Measurements from ENCODE around the gene ZDHHC3. TPM values are rescaled to one million over a fixed set of nuclear protein-coding genes. Genes with fewer than 3 reads are reported as not detected.

The ZDHHC3 gene
- total and polyA plus RNA-seq, 4 donors, result 15.4 to 43.0 (median 24.4) TPM

DNA sequence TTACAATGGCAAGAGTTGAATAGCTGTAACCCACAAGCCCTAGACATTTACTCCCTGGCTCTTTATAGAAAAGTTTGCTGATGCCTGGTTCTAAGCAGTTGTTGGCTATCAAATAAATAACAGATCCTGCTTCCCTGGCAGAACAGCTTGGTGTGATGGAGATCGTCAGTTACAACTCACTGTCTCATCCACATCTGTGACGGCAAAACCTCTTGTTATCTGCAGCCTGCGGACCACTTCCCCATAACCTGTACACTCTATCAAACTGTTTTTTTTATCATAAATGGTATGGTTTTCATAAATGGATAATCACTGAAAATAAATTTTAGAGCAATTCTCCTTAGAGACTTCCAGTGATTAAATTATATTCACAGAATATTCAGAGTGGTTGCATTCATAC lies 14.1 kb downstream of the ZDHHC3 start:
- no peak overlapping the region for H3K4me3 ChIP-seq (ENCODE audit: low read depth in 1 of 3, low read length in 3 of 3)
- H3K9ac ChIP-seq (ENCODE audit: low read depth in 1 of 2, low read length in 2 of 2), result no peak overlapping the region
- no peaks in the 10 kb centered on the region for H3K9me3 ChIP-seq (ENCODE audit: control insufficient read depth in 4 of 4, low read length in 3 of 4)
- H3K27me3 ChIP-seq (ENCODE audit: control insufficient read depth in 4 of 4, insufficient read depth in 4 of 4, low read length in 3 of 4), result no peaks in the 10 kb centered on the region
- H3K27ac ChIP-seq (ENCODE audit: low read depth in 1 of 2, low read length in 2 of 2), result no peak overlapping the region
- TF ChIP-seq EGR1 (IDR thresholded peaks at IDR 0.05; ENCODE audit: low read depth in 2 of 2) (no peak), ZBTB33 (IDR thresholded peaks at IDR 0.05) (no peak), FOXA2 (IDR thresholded peaks at IDR 0.05) (no peak), SP1 (IDR thresholded peaks at IDR 0.05) (no peak), HNF4A (conservative IDR thresholded peaks at IDR 0.05) (no peak), JUND (IDR thresholded peaks at IDR 0.05) (no peak), GABPA (IDR thresholded peaks at IDR 0.05 in 1 of 2, conservative IDR thresholded peaks at IDR 0.05 in 1 of 2) (no peak), RXRA (IDR thresholded peaks at IDR 0.05) (no peak), HNF4G (IDR thresholded peaks at IDR 0.05) (no peak), TAF1 (conservative IDR thresholded peaks at IDR 0.05) (no peak), FOXA1 (IDR thresholded peaks at IDR 0.05) (no peak), YY1 (IDR thresholded peaks at IDR 0.05) (no peak), MAX (IDR thresholded peaks at IDR 0.05) (no peak), RAD21 (IDR thresholded peaks at IDR 0.05) (no peak), ATF3 (IDR thresholded peaks at IDR 0.05) (no peak)
- TF ChIP-seq, protein P1, sequence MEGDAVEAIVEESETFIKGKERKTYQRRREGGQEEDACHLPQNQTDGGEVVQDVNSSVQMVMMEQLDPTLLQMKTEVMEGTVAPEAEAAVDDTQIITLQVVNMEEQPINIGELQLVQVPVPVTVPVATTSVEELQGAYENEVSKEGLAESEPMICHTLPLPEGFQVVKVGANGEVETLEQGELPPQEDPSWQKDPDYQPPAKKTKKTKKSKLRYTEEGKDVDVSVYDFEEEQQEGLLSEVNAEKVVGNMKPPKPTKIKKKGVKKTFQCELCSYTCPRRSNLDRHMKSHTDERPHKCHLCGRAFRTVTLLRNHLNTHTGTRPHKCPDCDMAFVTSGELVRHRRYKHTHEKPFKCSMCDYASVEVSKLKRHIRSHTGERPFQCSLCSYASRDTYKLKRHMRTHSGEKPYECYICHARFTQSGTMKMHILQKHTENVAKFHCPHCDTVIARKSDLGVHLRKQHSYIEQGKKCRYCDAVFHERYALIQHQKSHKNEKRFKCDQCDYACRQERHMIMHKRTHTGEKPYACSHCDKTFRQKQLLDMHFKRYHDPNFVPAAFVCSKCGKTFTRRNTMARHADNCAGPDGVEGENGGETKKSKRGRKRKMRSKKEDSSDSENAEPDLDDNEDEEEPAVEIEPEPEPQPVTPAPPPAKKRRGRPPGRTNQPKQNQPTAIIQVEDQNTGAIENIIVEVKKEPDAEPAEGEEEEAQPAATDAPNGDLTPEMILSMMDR (IDR thresholded peaks at IDR 0.05; ENCODE audit: low read depth, low read length, missing input control), result no peak
- no peaks in the 10 kb centered on the region for H3K4me1 ChIP-seq (ENCODE audit: control insufficient read depth in 4 of 4, insufficient read depth in 4 of 4, low read length in 3 of 4)
- WGBS, result 94% methylated on average over 3 of the region's 3 CpGs
- DNase-seq (ENCODE audit: low spot score), result no peak
- peaks cover 0 to 15% (median 7%) of the 10 kb centered on the region in 4 donors for H3K36me3 ChIP-seq (ENCODE audit: control insufficient read depth in 4 of 4, insufficient read depth in 3 of 4, low read depth in 1 of 4, low read length in 3 of 4)

DNA sequence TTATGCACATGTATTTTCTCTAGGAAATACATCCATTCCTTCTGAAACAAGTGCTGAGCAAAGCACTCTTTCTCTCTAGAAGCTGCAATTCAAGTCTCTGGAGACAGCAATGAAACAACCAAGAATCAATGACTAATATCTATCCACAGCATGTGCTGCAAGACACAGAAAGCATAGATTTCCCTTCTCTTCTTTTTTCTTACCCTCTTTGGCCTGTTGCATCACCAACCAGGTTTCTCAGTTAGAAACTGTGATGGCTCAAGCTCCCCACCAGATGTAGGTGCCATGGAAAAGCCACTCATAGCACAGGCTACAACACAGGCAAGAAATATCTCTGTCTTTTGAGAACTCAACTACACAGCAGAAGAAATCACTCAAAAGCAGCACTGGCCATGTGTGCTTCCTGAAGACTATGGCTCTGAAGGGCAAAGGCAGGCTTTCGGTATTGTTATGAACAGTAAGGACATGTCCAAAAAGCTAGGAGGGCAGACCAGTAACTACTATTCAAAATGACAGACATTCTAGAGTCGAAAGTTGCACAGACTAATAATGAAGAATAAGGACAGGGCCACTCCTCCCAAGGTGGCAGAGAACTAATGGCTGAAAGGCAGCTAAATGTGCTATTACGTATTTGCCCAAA lies 15.5 kb downstream of the ZDHHC3 start:
- WGBS, result 94% methylated on average over 3 of the region's 3 CpGs
- no peak overlapping the region for H3K9ac ChIP-seq (ENCODE audit: low read depth in 1 of 2, low read length in 2 of 2)
- H3K27ac ChIP-seq (ENCODE audit: low read depth in 1 of 2, low read length in 2 of 2), result no peak overlapping the region
- no peaks in the 10 kb centered on the region for H3K4me1 ChIP-seq (ENCODE audit: control insufficient read depth in 4 of 4, insufficient read depth in 4 of 4, low read length in 3 of 4)
- peaks cover 0 to 15% (median 7%) of the 10 kb centered on the region in 4 donors for H3K36me3 ChIP-seq (ENCODE audit: control insufficient read depth in 4 of 4, insufficient read depth in 3 of 4, low read depth in 1 of 4, low read length in 3 of 4)
- H3K27me3 ChIP-seq (ENCODE audit: control insufficient read depth in 4 of 4, insufficient read depth in 4 of 4, low read length in 3 of 4), result no peaks in the 10 kb centered on the region
- H3K4me3 ChIP-seq (ENCODE audit: low read depth in 1 of 3, low read length in 3 of 3), result no peak overlapping the region
- no peak for TF ChIP-seq TAF1 (conservative IDR thresholded peaks at IDR 0.05)
- TF ChIP-seq, protein P2, sequence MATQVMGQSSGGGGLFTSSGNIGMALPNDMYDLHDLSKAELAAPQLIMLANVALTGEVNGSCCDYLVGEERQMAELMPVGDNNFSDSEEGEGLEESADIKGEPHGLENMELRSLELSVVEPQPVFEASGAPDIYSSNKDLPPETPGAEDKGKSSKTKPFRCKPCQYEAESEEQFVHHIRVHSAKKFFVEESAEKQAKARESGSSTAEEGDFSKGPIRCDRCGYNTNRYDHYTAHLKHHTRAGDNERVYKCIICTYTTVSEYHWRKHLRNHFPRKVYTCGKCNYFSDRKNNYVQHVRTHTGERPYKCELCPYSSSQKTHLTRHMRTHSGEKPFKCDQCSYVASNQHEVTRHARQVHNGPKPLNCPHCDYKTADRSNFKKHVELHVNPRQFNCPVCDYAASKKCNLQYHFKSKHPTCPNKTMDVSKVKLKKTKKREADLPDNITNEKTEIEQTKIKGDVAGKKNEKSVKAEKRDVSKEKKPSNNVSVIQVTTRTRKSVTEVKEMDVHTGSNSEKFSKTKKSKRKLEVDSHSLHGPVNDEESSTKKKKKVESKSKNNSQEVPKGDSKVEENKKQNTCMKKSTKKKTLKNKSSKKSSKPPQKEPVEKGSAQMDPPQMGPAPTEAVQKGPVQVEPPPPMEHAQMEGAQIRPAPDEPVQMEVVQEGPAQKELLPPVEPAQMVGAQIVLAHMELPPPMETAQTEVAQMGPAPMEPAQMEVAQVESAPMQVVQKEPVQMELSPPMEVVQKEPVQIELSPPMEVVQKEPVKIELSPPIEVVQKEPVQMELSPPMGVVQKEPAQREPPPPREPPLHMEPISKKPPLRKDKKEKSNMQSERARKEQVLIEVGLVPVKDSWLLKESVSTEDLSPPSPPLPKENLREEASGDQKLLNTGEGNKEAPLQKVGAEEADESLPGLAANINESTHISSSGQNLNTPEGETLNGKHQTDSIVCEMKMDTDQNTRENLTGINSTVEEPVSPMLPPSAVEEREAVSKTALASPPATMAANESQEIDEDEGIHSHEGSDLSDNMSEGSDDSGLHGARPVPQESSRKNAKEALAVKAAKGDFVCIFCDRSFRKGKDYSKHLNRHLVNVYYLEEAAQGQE (IDR thresholded peaks at IDR 0.05), result no peak
- no peaks in the 10 kb centered on the region for H3K9me3 ChIP-seq (ENCODE audit: control insufficient read depth in 4 of 4, low read length in 3 of 4)
- no peak for DNase-seq (ENCODE audit: low spot score)

Data from liver (tissue), 9 donors.